HEK293 (cell line): ENCODE results near the gene MRPL32.

ENCODE experiments used
- CTCF ChIA-PET: fragments of 350-600 bp; formaldehyde crosslinking; extraction: SDS; loops from one replicate; lab custom pipeline; 2021; ENCODE audit warnings: antibody characterized with exemption; lab: Yijun Ruan, JAX
- POLR2A ChIA-PET: fragments of 300-600 bp; formaldehyde crosslinking; extraction: SDS; loops from one replicate; lab custom pipeline; 2020; ENCODE audit warnings: antibody characterized with exemption, inconsistent platforms; lab: Yijun Ruan, JAX
- H3K27ac ChIP-seq: fragments of 200-500 bp; sonication (Bioruptor generic); 2 replicates; pipeline ENCODE4 v1.5.1; 2014; ENCODE audit warnings: low read depth, low read length, control low read depth, inconsistent platforms; ENCODE audit errors: extremely low read depth
- H3K36me3 ChIP-seq, 2 experiments: fragments of 200-500 bp in 1 of 2; sonication (Bioruptor generic) in 1 of 2; 1 replicate in 1 of 2; 2 replicates in 1 of 2; pipeline ENCODE4 v1.5.1; 2014 to 2017; ENCODE audit warnings: inconsistent platforms in 2 of 2, low read length in 2 of 2; ENCODE audit not compliant: control insufficient read depth in 2 of 2, insufficient read depth in 1 of 2
- H3K4me1 ChIP-seq: fragments of 200-500 bp; sonication (Bioruptor generic); 2 replicates; pipeline ENCODE4 v1.5.1; 2014; ENCODE audit warnings: mild to moderate bottlenecking, low read length, inconsistent platforms; ENCODE audit not compliant: control insufficient read depth, insufficient read depth
- H3K4me3 ChIP-seq: 2 replicates; pipeline ENCODE4 v1.5.1; 2011; ENCODE audit warnings: low read depth, mild to moderate bottlenecking, control low read depth, low read length, moderate library complexity
- H3K9me3 ChIP-seq: fragments of 200-500 bp; sonication (Bioruptor generic); 2 replicates; pipeline ENCODE4 v1.5.1; 2014; ENCODE audit warnings: low read depth, low read length, inconsistent platforms; ENCODE audit not compliant: control insufficient read depth, insufficient read depth
- GLI2 ChIP-seq: fragments of 450-650 bp; formaldehyde crosslinking; IDR thresholded peaks from 2 replicates; pipeline ENCODE4; 2017; ENCODE audit warnings: missing biosample characterization, missing genetic modification characterization, low read depth, borderline replicate concordance
- HIC1 ChIP-seq: fragments of 450-650 bp; formaldehyde crosslinking; IDR thresholded peaks from 2 replicates; pipeline ENCODE4 v1.5.1; 2016; ENCODE audit warnings: missing biosample characterization, missing genetic modification characterization
- KLF10 ChIP-seq: fragments of 450-650 bp; IDR thresholded peaks from 2 replicates; pipeline ENCODE4 v1.5.1; 2018; ENCODE audit warnings: missing biosample characterization, mild to moderate bottlenecking, missing genetic modification characterization
- KLF7 ChIP-seq: fragments of 450-650 bp; formaldehyde crosslinking; IDR thresholded peaks from 2 replicates; pipeline ENCODE4 v1.5.1; 2016; ENCODE audit warnings: missing biosample characterization, missing genetic modification characterization, borderline replicate concordance
- OVOL3 ChIP-seq: fragments of 450-650 bp; formaldehyde crosslinking; IDR thresholded peaks from 2 replicates; pipeline ENCODE4 v1.5.1; 2016; ENCODE audit warnings: missing biosample characterization, missing genetic modification characterization
- PBX3 ChIP-seq: sonication (generic); formaldehyde crosslinking; IDR thresholded peaks from 2 replicates; pipeline ENCODE4 v1.8.1; 2022; ENCODE audit warnings: mild to moderate bottlenecking, moderate library complexity, missing genetic modification reagents
- PRDM2 ChIP-seq: fragments of 450-650 bp; formaldehyde crosslinking; IDR thresholded peaks from 2 replicates; pipeline ENCODE4 v1.5.1; 2016; ENCODE audit warnings: missing biosample characterization, missing genetic modification characterization, borderline replicate concordance
- ZBTB44 ChIP-seq: fragments of 450-650 bp; IDR thresholded peaks from 2 replicates; pipeline ENCODE4 v1.5.1; 2018; ENCODE audit warnings: missing biosample characterization, mild to moderate bottlenecking, missing genetic modification characterization
- ZBTB48 ChIP-seq: fragments of 450-650 bp; formaldehyde crosslinking; IDR thresholded peaks from 2 replicates; pipeline ENCODE4 v1.5.1; 2016; ENCODE audit warnings: missing biosample characterization, missing genetic modification characterization
- ZEB2 ChIP-seq: fragments of 450-650 bp; formaldehyde crosslinking; IDR thresholded peaks from 2 replicates; pipeline ENCODE4 v1.5.1; 2016; ENCODE audit warnings: missing biosample characterization, missing genetic modification characterization
- ZNF133 ChIP-seq: fragments of 450-650 bp; formaldehyde crosslinking; IDR thresholded peaks from 2 replicates; pipeline ENCODE4 v1.5.1; 2016; ENCODE audit warnings: missing biosample characterization, missing genetic modification characterization
- ZNF48 ChIP-seq: fragments of 450-650 bp; formaldehyde crosslinking; IDR thresholded peaks from 2 replicates; pipeline ENCODE4 v1.5.1; 2016; ENCODE audit warnings: missing biosample characterization, missing genetic modification characterization
- ZNF514 ChIP-seq: fragments of 450-650 bp; formaldehyde crosslinking; IDR thresholded peaks from 2 replicates; pipeline ENCODE4 v1.5.1; 2016; ENCODE audit warnings: missing biosample characterization, missing genetic modification characterization
- ZNF529 ChIP-seq: fragments of 450-650 bp; formaldehyde crosslinking; IDR thresholded peaks from 2 replicates; pipeline ENCODE4 v1.5.1; 2017; ENCODE audit warnings: missing genetic modification characterization, missing biosample characterization; ENCODE audit not compliant: insufficient replicate concordance
- ZNF548 ChIP-seq: fragments of 450-650 bp; formaldehyde crosslinking; IDR thresholded peaks from 2 replicates; pipeline ENCODE4 v1.5.1; 2016; ENCODE audit warnings: missing biosample characterization, missing genetic modification characterization
- ZNF660 ChIP-seq: fragments of 450-650 bp; IDR thresholded peaks from 2 replicates; pipeline ENCODE4 v1.5.1; 2018; ENCODE audit warnings: missing biosample characterization, mild to moderate bottlenecking, missing genetic modification characterization
- ZSCAN16 ChIP-seq: fragments of 450-650 bp; formaldehyde crosslinking; IDR thresholded peaks from 2 replicates; pipeline ENCODE4 v1.5.1; 2016; ENCODE audit warnings: missing biosample characterization, missing genetic modification characterization

The MRPL32 gene

GRCh38 chr7:42976371-42976770 is 44.2 kb downstream of the MRPL32 start (continued):
- TF ChIP-seq HIC1 (tag by site-specific recombination) (no peak), PBX3 (CRISPR knock-in tag) (no peak), ZBTB48 (tag by site-specific recombination) (no peak), ZNF514 (no peak), GLI2 (tag by site-specific recombination) (no peak)

- H3K9me3 ChIP-seq: no peaks in the 10 kb centered on the region
- TF ChIP-seq ZSCAN16 (tag by site-specific recombination) (no peak), KLF7 (tag by site-specific recombination) (no peak), ZNF660 (tag by site-specific recombination) (no peak)
- CTCF ChIA-PET: no interaction called here
- H3K4me3 ChIP-seq: no peak overlapping the region
- no peaks in the 10 kb centered on the region for H3K36me3 ChIP-seq
- no peak overlapping the region for H3K27ac ChIP-seq
- POLR2A ChIA-PET: no interaction called here
- no peaks in the 10 kb centered on the region for H3K4me1 ChIP-seq
Measured at GRCh38 chr7:42978496-42978895, 46.3 kb downstream of the MRPL32 start.

- H3K27ac ChIP-seq: no peak overlapping the region
- CTCF ChIA-PET: interaction anchor here (1.1 kb wide), 1 partner anchor 8 kb away, joined by 3 read pairs; no protein-coding TSS in a partner anchor
Measured at GRCh38 chr7:42980084-42980483, 47.9 kb downstream of the MRPL32 start.

More at GRCh38 chr7:42980084-42980483, 47.9 kb downstream of the MRPL32 start:
- POLR2A ChIA-PET: no interaction called here
- Histone ChIP-seq H3K4me3 (no peak overlapping the region), H3K4me1 (no peaks in the 10 kb centered on the region), H3K9me3 (no peaks in the 10 kb centered on the region), H3K36me3 (no peaks in the 10 kb centered on the region)
- TF ChIP-seq ZNF48 (no peak), OVOL3 (no peak), ZBTB44 (tag by site-specific recombination) (no peak), KLF10 (no peak), ZEB2 (tag by site-specific recombination) (no peak), ZNF529 (tag by site-specific recombination) (no peak), PRDM2 (tag by site-specific recombination) (no peak), ZNF133 (no peak), ZNF548 (tag by site-specific recombination) (no peak)
